GM20000 (cell line): ENCODE results near the gene MUL1.

Experiments
- DNase-seq: peaks from one replicate; pipeline ENCODE4 v3.0.0; 2012; ENCODE audit warnings: low spot score
- TF ChIP-seq, protein P1 (sequence below): IDR thresholded peaks from 2 replicates; pipeline ENCODE4 v1.5.1; 2012; ENCODE audit warnings: mild to moderate bottlenecking, control low read depth; ENCODE audit errors: extremely low read depth, missing control alignments

Gene MUL1

GRCh38 chr1:20507564-20508410 lies at the start of gene MUL1:
Gene MUL1 (minus strand): TSS chr1:20508151. CDS start chr1:20508024, 127 bp downstream.
- peak; percentile 92 for DNase-seq
- TF ChIP-seq, protein P1, sequence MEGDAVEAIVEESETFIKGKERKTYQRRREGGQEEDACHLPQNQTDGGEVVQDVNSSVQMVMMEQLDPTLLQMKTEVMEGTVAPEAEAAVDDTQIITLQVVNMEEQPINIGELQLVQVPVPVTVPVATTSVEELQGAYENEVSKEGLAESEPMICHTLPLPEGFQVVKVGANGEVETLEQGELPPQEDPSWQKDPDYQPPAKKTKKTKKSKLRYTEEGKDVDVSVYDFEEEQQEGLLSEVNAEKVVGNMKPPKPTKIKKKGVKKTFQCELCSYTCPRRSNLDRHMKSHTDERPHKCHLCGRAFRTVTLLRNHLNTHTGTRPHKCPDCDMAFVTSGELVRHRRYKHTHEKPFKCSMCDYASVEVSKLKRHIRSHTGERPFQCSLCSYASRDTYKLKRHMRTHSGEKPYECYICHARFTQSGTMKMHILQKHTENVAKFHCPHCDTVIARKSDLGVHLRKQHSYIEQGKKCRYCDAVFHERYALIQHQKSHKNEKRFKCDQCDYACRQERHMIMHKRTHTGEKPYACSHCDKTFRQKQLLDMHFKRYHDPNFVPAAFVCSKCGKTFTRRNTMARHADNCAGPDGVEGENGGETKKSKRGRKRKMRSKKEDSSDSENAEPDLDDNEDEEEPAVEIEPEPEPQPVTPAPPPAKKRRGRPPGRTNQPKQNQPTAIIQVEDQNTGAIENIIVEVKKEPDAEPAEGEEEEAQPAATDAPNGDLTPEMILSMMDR: no peak

DNA sequence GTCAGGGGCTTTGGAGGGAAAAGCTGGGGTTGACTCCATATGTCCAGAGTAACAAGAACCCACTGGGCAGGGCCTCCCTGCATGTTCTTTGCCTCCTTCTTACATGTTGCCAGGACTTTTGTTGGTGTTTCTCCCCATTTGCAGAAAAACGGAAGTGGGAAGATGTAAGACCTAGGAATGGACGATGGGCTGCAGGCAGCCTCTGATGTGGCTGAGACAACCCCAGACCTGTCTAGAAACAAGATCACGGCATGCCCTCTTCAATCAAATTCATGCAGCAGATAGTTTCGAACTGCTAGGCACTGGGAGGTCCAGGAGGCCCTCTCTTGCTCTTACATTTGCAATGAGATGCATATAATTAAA lies 47.8 kb upstream of the MUL1 start:
- TF ChIP-seq, protein P1: no peak
- no peak for DNase-seq

GRCh38 chr1:20555025-20555757 lies 47.2 kb upstream of the MUL1 start:
- DNase-seq: no peak
- TF ChIP-seq, protein P1: no peak

DNA sequence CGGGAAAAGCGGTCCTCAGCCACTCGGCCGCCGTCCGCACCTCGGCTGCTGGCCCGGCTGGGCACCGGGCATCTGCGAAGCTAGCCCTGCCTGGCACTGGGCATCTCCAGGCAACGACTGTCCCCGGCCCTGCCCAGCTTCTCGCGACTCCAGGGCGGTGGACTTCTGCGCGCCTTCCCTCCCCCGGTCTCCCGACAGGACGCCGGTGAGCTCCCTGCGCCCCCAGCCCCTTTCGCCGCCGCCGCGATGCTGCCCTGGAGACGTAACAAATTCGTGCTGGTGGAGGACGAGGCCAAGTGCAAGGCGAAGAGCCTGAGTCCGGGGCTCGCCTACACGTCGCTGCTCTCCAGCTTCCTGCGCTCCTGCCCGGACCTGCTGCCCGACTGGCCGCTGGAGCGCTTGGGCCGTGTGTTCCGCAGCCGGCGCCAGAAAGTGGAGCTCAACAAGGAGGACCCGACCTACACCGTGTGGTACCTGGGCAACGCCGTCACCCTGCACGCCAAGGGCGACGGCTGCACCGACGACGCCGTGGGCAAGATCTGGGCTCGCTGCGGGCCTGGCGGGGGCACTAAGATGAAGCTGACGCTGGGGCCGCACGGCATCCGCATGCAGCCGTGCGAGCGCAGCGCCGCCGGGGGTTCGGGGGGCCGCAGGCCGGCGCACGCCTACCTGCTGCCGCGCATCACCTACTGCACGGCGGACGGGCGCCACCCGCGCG lies 44.9 kb upstream of the MUL1 start:
- no peak for DNase-seq
- TF ChIP-seq, protein P1: no peak

DNA sequence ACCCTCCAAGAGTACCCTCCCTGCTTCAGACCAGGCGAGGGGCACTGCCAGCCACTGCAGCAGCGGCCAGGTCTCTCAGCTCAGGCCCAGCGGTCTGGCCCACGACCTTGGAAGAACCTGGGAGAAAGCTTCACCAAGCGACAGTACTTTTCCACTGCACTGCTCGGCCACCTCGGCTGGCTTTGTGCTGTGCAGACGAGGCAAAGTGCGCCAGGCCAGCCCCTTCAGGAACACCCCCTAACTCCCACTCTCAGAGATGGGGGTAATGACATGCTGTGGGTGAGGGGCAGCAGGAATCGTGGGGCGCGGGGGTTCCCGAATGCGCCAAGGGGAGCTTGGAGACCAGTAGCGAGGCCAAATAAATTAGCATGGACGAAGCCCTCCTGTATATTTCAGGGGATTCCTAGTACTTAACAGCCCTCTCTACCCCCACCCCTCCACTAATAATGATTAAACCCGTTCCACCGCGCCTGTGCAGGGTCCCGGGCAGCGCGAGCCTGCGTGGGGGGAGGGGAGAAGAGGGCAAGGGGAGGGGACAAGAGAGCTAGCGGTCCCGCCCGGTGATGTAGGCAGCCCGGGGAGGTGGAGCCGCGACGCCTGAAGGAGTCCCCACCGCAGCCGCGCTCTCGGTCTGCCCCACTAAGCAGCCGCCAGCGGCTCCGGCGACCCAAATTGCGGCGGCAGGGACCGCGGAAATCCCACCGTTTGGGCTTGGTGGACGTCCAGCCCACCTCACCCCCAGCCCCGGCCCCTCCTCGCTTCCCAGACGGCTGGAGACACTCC lies 44.2 kb upstream of the MUL1 start, which contains the start of gene FAM43B:
Gene FAM43B, plus strand, starts transcription at position 629 of the 783 bp plus-strand sequence. CDS start 401 bp downstream, outside the sequence.
- no peak for DNase-seq
- TF ChIP-seq, protein P1: no peak

GRCh38 chr1:20551161-20551560 lies 43.2 kb upstream of the MUL1 start:
- no peak for DNase-seq
- TF ChIP-seq, protein P1: no peak
